K562 (cell line): ENCODE data around the gene DLGAP5. TPM values are rescaled to one million over a fixed set of nuclear protein-coding genes. Genes with fewer than 3 reads are reported as not detected.

Source experiments
- ATAC-seq: fragments of 200-7000 bp; cut with Tn5 transposase; 3 replicates; pipeline ENCODE4 v1.9.1; 2020; ENCODE audit warnings: moderate library complexity
- BruUV-seq: library from RNA; stranded (reverse); fragments of 400-500 nt; replicated peaks from 2 replicates; lab custom pipeline; 2021; lab: Mats Ljungman, UMichigan
- CTCF ChIA-PET: fragments of 300-600 bp; formaldehyde crosslinking; extraction: SDS; loops from one replicate; lab custom pipeline; 2021; ENCODE audit warnings: low intra/inter-chr PET ratio; lab: Yijun Ruan, JAX
- POLR2A ChIA-PET: fragments of 300-600, 350-650 bp; sonication (Branson Sonifier 250); formaldehyde crosslinking; extraction: SDS; loops from one replicate; lab custom pipeline; 2021; ENCODE audit warnings: antibody characterized with exemption, inconsistent platforms; lab: Yijun Ruan, JAX
- DNase-seq, 4 experiments: peaks; one replicate each; pipeline versions ENCODE4 v3.0.0 to v3.0.0-alpha.2; 2011 to 2018; ENCODE audit warnings: low spot score in 3 of 4, mixed read lengths in 3 of 4; ENCODE audit errors: extremely low read depth in 1 of 4
- FAIRE-seq: peaks from 2 replicates; lab custom pipeline; 2011; peaks lifted over from hg19 to GRCh38; lab: Jason Lieb, UNC
- H2AFZ ChIP-seq: 2 replicates; pipeline ENCODE4 v1.6.0; 2011; ENCODE audit warnings: low read depth, low read length, control low read depth, inconsistent platforms
- H3K27ac ChIP-seq: fragments of 200-600 bp; 3 replicates; pipeline ENCODE4 v1.8.0; 2011; ENCODE audit warnings: low read depth, mild to moderate bottlenecking, control low read depth, inconsistent platforms, low read length, moderate library complexity, mixed read lengths; ENCODE audit errors: extremely low read depth
- H3K27me3 ChIP-seq, 2 experiments: fragments of 300-600 bp in 1 of 2; 2 replicates in 1 of 2; 3 replicates in 1 of 2; pipeline versions ENCODE4 v1.6.0 to v1.8.0; 2011; ENCODE audit warnings: inconsistent platforms in 2 of 2, low read length in 2 of 2, mild to moderate bottlenecking in 1 of 2, mixed read lengths in 1 of 2, moderate library complexity in 1 of 2; ENCODE audit not compliant: control insufficient read depth in 2 of 2, insufficient read depth in 2 of 2
- H3K36me3 ChIP-seq: fragments of 300-600 bp; 3 replicates; pipeline ENCODE4 v1.8.0; 2011; ENCODE audit warnings: mild to moderate bottlenecking, low read length, inconsistent platforms; ENCODE audit not compliant: control insufficient read depth, insufficient read depth
- H3K4me1 ChIP-seq, 2 experiments: fragments of 200-600 bp in 1 of 2; replicated peaks in 1 of 2; 2 replicates in 1 of 2; 3 replicates in 1 of 2; pipeline versions ENCODE4 v1.5.1 to v1.8.0; 2011; ENCODE audit warnings: inconsistent platforms in 2 of 2, low read length in 2 of 2, mild to moderate bottlenecking in 1 of 2, mixed read lengths in 1 of 2, moderate library complexity in 1 of 2; ENCODE audit not compliant: control insufficient read depth in 2 of 2, insufficient read depth in 2 of 2
- H3K4me2 ChIP-seq: 2 replicates; pipeline ENCODE4 v1.6.1; 2011; ENCODE audit warnings: low read length, control low read depth, inconsistent platforms, mixed read lengths; ENCODE audit not compliant: insufficient read depth
- H3K4me3 ChIP-seq: fragments of 200-600 bp; sonication (generic), shearing (Covaris generic); 2 replicates; pipeline ENCODE4 v1.5.1; 2016; ENCODE audit warnings: control low read depth, inconsistent platforms
- H3K79me2 ChIP-seq: fragments of 200-600 bp; 3 replicates; pipeline ENCODE4 v1.8.0; 2011; ENCODE audit warnings: low read length, inconsistent platforms; ENCODE audit not compliant: control insufficient read depth, insufficient read depth
- H3K9ac ChIP-seq, 2 experiments: 2 replicates each; pipeline versions ENCODE4 v1.6.0 to v1.6.1; 2011; ENCODE audit warnings: low read depth in 2 of 2, low read length in 2 of 2, control low read depth in 1 of 2, inconsistent platforms in 1 of 2, mild to moderate bottlenecking in 1 of 2, mixed read lengths in 1 of 2; ENCODE audit not compliant: insufficient read depth in 1 of 2
- H3K9me1 ChIP-seq: one replicate; pipeline ENCODE4 v1.6.0; 2011; ENCODE audit warnings: inconsistent platforms, mild to moderate bottlenecking, low read length, moderate library complexity; ENCODE audit not compliant: control insufficient read depth, insufficient read depth
- H3K9me3 ChIP-seq: replicated peaks from 2 replicates; pipeline ENCODE4 v1.5.1; 2011; ENCODE audit warnings: low read depth, low read length, inconsistent platforms; ENCODE audit not compliant: control insufficient read depth, insufficient read depth
- H4K20me1 ChIP-seq: replicated peaks from 2 replicates; pipeline ENCODE4 v1.6.1; 2011; ENCODE audit warnings: low read length, inconsistent platforms, mixed read lengths; ENCODE audit not compliant: control insufficient read depth, insufficient read depth
- ARID1B ChIP-seq: fragments of 450-650 bp; IDR thresholded peaks from 2 replicates; pipeline ENCODE4 v1.6.1; 2016; ENCODE audit warnings: antibody characterized with exemption, mild to moderate bottlenecking, inconsistent platforms
- CAMTA2 ChIP-seq: fragments of 250-450 bp; sonication (Bioruptor Pico); conservative IDR thresholded peaks from 2 replicates; pipeline ENCODE4 v1.5.1; 2022
- HDGF ChIP-seq: fragments of 450-650 bp; IDR thresholded peaks from 2 replicates; pipeline ENCODE4 v1.6.1; 2016
- ILK ChIP-seq: fragments of 450-650 bp; IDR thresholded peaks from 2 replicates; pipeline ENCODE4 v1.6.1; 2016; ENCODE audit warnings: missing genetic modification characterization, low read depth, mild to moderate bottlenecking, missing compliant biosample characterization, moderate library complexity, borderline replicate concordance
- MEF2D ChIP-seq: conservative IDR thresholded peaks from 2 replicates; pipeline ENCODE4 v1.6.1; 2016; ENCODE audit warnings: low read depth, missing genetic modification characterization, missing compliant biosample characterization
- MITF ChIP-seq: IDR thresholded peaks from 2 replicates; pipeline ENCODE4 v1.6.1; 2014; ENCODE audit warnings: antibody characterized with exemption
- PHTF2 ChIP-seq: fragments of 250-450 bp; sonication (Bioruptor Pico); IDR thresholded peaks from 2 replicates; pipeline ENCODE4 v1.5.0; 2021; ENCODE audit warnings: mild to moderate bottlenecking
- RAD21 ChIP-seq, 2 experiments: fragments of 250-450 bp in 1 of 2; fragments of 450-650 bp in 1 of 2; sonication (Bioruptor Pico) in 1 of 2; formaldehyde crosslinking in 1 of 2; IDR thresholded peaks in 1 of 2; conservative IDR thresholded peaks in 1 of 2; 2 replicates each; pipeline versions ENCODE4 v1.4.0 to v1.8.0; 2020 to 2022; ENCODE audit warnings: mild to moderate bottlenecking in 2 of 2, moderate library complexity in 1 of 2
- THAP7 ChIP-seq: fragments of 250-450 bp; sonication (Bioruptor Pico); IDR thresholded peaks from 2 replicates; pipeline ENCODE4 v1.5.0; 2021
- ZBTB34 ChIP-seq: fragments of 250-450 bp; sonication (Bioruptor Pico); IDR thresholded peaks from 2 replicates; pipeline ENCODE4 v1.8.0; 2021; ENCODE audit warnings: mild to moderate bottlenecking, moderate library complexity
- ZBTB49 ChIP-seq: sonication (generic); formaldehyde crosslinking; IDR thresholded peaks from 2 replicates; pipeline ENCODE4 v1.8.0; 2022; ENCODE audit warnings: missing genetic modification reagents, mild to moderate bottlenecking, borderline replicate concordance
- WGBS: fragments of 100-300 bp; shearing (Covaris generic); methylation state at CpG from one replicate; pipeline ENCODE4 v1.1.6; 2016; ENCODE audit warnings: low coverage, mixed read lengths; ENCODE audit not compliant: insufficient coverage; ENCODE audit errors: missing lambda C conversion rate; 5-methylcytosine and 5-hydroxymethylcytosine counted together
- in situ Hi-C: fragments of 300-500 bp; cut with MboI; formaldehyde crosslinking; loops from 4 replicates; pipeline ENCODE4 v1.15.0; 2018; ENCODE audit warnings: inconsistent platforms, mixed read lengths
- intact Hi-C: fragments of 100-400 bp; cut with micrococcal nuclease; formaldehyde crosslinking; loops from 2 replicates; pipeline ENCODE4 v1.14.2; 2022
- polyA plus RNA-seq, 8 experiments: library from polyadenylated mRNA; depleted of rRNA in 4 of 8; stranded (reverse) in 5 of 8; unstranded in 3 of 8; fragments of >200 nt; fragmentation: Nextera tagmentation in 2 of 8; fragmentation: Illumina TruSeq in 1 of 8; extraction: Ambion mirVana in 2 of 8; extraction: Trizol in 1 of 8; gene quantifications; 2 replicates each; pipeline versions ENCODE4 v1.2.1 to v1.2.3, GENCODE V29; 2011 to 2014; ENCODE audit warnings: inconsistent platforms in 1 of 8, missing spikeins in 1 of 8
- total RNA-seq, 7 experiments: library from RNA; depleted of rRNA in 6 of 7; stranded (reverse); fragments of >200 nt in 6 of 7; fragmentation: Illumina TruSeq in 2 of 7; extraction: Trizol in 2 of 7; gene quantifications; 2 replicates each; pipeline versions ENCODE4 v1.2.1 to v1.2.3, GENCODE V29; 2011 to 2021; ENCODE audit warnings: low replicate concordance in 1 of 7

Gene DLGAP5
- total and polyA plus RNA-seq, 9 of the 15 experiments (the other 6 are each of a cell fraction or from before 2014, with no cell fraction given): 39.1 to 80.0 (median 59.9) TPM

DNA sequence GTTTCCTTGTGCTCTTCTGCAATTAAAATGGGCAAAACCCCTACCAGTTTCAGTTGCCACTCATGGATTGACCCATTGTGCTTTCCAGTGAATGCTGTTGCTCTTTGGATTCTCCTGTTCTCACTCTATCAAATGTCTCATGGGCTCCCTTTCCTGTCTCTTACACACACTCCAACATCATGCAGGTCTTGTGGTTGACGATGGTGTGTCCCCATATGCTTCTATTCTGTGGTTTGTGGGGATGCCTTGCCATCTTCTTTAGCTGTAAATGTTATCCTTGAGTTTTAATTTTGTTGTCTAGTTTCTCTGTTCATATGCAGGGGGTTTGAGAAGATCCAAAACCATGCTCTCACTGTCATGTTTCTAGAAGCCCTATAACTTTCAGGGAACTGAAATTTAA lies 47.9 kb upstream of the DLGAP5 start (continued):
- TF ChIP-seq MEF2D (tag): no peak

GRCh38 chr14:55238019-55238680 lies 46.8 kb upstream of the DLGAP5 start:
- Histone ChIP-seq H3K9ac (no peak overlapping the region; a peak in 1 of 4 replicates), H3K27me3 (peaks cover 0 to 3% of the 10 kb centered on the region in 2 experiments; a peak in 2 of 5 replicates), H3K4me1 (peaks cover 0 to 3% of the 10 kb centered on the region in 2 experiments; a peak in 2 of 5 replicates), H3K79me2 (no peaks in the 10 kb centered on the region), H3K27ac (no peak overlapping the region), H4K20me1 (no peaks in the 10 kb centered on the region), H2AFZ (peak overlapping the region; percentile 32; the same call in 1 of the 2 replicates), H3K9me3 (no peaks in the 10 kb centered on the region), H3K4me3 (no peak overlapping the region), H3K9me1 (no peaks in the 10 kb centered on the region), H3K36me3 (no peaks in the 10 kb centered on the region), H3K4me2 (peak overlapping the region; percentile 25; the same call in 1 of the 2 replicates)
- DNase-seq (no peak), ATAC-seq (no peak), FAIRE-seq (no peak)
- no TSS peak for BruUV-seq
- in situ Hi-C loops: no loop called here
- ChIA-PET CTCF (no interaction called here), POLR2A (no interaction called here)
- intact Hi-C loops: no loop called here
- WGBS: 18% methylated on average over 9 of the region's 12 CpGs
- TF ChIP-seq RAD21 (CRISPR knock-in tag; conservative IDR thresholded peaks at IDR 0.05 in 1 of 2, IDR thresholded peaks at IDR 0.05 in 1 of 2) (no peak), ZBTB49 (CRISPR knock-in tag) (no peak), ARID1B (peak; percentile 17; the same call in 1 of the 2 replicates), ILK (tag) (no peak), ZBTB34 (CRISPR knock-in tag) (no peak), CAMTA2 (no peak), MITF (no peak), PHTF2 (CRISPR knock-in tag) (no peak), THAP7 (CRISPR knock-in tag) (no peak), HDGF (no peak)
